Bone marrow (tissue), 2 donors: ENCODE measurements around the gene TMED7.

Experiments used
- DNase-seq, 2 donors: peaks; one replicate each; lab custom pipeline; 2025; lab: John Stamatoyannopoulos, UW

Gene TMED7

DNA sequence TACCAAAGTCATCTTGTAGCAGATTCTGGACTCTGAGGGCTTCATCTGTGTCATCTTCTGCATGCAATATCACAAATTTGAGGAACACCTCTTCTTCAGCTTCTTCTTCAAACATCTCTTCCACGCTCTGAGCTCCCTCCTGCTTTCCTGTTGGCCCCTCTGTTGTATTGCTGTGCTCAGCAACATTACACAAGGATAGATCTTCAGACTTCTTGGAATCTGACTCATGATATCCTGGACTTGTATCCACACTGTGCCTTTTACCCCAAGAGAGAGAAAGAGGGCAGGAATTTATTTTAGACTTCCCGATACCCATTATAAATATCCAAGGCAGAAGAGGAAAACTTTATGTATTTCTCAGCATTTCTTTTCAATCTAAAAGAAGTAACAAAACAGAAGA is 44.9 kb downstream of the TMED7 start:
- DNase-seq = no peak

DNA sequence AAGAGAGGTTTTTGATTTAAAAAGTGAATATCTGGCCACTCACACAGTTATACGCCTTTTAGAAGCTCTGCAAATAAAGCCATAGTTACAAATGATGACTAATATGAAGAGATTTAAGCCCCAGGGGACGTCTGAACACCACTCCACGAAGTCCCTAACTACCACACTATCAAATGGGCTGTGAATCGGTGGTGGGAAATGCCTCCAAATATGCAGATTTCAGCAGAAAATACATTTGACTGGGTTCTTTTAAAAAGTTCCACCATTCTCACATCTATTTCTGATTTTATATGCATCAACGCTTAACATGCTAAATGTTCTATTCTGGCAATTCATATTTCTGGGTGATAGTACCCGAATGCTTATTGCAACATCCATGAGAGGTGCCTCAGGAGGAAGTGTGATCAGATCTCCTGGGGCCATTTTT is 46.1 kb downstream of the TMED7 start:
- no peak for DNase-seq

DNA sequence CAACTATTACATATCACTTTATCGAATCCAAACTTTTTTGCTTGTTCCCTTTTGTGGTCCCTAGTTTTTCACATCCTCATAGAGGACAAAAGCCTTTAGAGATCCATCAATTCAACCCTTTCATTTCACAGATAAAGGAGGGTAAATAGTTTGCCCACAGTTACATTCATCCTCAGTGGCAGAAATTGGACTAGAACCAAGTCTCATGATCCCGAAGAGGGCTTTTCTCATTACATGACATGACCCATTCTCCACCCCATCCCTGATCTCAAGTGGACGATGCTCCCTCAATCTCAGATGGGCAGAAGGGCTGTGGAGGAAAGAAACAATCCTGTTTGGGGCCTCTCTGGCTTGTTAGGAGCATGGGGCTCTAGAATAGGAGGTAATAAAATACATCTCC is 46.6 kb downstream of the TMED7 start:
- no peak for DNase-seq

DNA sequence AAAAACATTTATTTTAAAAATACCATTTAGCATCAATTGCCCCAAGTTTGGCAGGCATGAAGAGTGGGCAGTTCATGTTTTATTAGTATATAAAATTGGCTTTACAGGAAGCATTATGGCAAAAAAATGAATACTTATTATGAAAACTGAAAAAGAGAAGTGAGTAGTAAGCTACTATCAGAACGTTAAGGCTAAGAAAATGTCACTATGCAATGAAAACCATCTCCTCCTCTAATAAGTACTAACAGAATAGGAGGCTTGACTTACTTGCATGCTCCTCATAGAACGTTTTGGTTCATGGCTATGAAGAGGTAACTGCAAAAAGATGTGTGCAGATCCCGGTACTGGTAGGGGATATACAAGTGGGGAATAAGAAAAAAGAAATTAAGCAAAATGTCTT is 47.2 kb downstream of the TMED7 start:
- DNase-seq = no peak

DNA sequence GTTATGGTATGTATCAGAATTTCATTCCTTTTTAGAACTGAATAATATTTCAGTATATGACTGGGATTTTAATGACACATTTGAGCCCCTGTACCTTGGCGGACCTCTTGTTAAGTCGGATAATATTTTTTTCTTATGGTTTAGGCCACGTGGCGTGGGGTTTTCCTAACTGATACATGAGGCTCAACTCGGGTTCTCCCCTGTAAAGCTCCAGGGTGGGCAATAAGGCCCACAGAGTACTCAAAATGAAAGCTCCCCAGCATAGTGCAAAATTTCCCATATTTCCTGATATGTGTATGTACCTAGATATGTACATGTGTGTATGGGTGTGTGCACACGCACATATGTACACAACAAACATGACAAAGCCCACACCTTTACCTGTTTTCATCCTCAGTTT is 48.1 kb downstream of the TMED7 start:
- DNase-seq = no peak

DNA sequence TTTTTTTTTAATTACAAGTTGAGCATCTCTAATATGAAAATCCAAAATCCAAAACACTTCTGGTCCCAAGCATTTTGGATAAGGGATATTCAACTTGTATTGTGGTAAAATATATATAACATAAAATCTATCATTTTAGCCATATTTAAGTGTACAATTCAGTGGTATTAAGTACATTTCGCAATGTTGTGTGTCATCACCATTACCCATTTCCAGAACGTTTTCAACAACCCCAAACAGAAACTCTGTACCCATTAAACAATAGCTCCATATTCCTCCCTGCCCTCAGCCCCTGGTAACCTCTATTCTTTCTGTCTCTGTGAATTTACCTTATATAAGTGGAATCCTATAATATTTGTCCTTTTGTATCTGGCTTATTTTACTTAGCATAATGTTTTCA is 48.5 kb downstream of the TMED7 start:
- no peak for DNase-seq

DNA sequence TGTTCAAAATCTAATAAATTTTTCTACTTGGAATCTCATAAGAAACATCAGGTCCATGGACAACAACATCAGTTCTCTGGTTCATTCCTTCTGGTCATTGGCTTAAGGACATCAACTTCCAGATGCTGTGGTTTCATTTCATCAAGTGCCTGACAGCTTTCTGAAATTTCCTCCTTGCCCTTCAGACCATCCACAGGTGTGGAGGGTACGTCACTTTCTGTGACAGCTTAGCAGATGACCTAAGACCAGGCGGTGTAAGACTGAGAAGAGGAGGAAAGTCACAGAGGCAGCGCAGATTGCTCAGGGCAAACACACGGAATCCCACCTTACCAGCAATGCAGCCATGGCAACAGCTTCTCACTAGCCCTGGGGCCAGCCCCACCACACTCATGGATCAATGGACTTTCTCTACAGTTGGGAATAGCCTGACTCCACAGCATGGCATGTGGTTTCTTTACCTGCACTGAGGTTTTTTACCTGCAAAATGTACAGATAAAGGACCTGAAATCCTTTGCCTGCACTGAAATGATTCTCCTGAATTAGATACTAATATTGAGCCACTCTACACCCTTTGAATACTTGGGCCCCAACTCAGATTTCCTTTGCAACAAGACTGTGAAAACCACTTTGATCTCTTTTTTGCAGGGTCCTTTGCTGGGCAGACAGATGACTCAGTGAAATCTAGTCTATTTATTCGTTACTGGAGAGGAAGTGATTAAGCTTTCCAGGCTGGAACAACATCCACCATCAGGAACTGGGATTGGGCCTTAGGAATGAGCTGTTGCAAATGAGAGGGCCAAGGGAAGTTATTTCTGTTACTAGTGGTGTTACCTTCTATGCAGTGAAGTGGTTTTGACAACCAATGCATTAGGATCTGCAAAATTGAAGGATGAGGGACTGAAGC is 50.4 kb downstream of the TMED7 start:
- DNase-seq = no peak

DNA sequence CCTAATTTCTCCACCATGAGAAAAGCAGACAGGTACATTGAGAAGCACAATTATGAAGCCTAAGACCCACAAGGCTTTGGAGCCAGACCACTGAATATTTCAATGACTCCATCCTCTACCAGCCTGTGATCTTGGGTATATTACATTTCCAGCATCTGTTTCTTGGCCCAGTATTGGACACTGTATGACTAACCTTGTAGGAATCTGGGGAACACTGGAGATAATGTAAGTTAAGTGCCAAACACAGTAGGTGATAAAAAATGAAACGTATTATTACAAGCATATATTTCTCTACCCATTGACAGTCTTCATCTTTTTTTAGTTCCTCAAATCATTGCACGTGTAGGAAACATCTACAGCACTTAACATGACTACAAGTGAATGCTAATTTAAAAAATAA is 52.7 kb downstream of the TMED7 start:
- no peak for DNase-seq

DNA sequence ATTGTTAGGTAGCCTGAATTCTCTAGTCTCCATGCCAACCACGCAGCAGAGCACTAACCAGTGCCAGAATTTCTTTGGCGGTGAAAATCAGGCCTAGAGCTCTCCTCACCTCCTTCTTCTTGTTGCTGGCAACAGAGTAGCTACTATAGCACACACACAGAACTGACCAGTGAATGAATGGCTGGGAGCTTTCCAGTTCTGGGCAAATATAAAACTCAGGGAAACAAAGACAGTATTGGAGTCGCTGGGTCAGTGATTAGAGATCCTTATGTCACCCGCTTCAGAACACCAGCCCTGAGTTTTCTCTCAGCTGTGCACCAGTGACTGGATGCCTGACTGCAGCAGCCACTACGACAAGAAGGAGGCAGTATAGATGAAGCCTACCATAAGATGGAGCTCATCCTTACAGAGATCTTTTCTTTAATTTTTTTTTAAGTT is 54.4 kb downstream of the TMED7 start:
- DNase-seq = no peak

DNA sequence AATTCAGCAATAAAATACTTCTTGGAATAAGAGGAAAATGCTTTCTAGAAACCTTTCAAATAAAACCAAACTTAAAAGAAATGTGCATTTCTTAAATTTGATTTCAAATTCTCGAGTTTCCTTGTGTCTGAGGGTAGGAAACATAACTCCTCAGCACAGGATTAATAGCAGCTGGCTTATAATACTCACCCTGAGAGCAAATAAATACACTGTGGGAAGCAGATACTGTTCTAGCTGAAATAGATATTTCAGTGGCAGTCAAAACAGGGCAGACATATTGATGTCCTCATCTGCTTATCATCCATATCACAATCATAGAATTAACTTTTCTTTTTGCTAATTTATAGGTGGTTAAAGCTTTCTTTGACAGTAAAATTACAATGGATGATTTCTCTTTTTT is 57.2 kb downstream of the TMED7 start:
- DNase-seq = no peak

DNA sequence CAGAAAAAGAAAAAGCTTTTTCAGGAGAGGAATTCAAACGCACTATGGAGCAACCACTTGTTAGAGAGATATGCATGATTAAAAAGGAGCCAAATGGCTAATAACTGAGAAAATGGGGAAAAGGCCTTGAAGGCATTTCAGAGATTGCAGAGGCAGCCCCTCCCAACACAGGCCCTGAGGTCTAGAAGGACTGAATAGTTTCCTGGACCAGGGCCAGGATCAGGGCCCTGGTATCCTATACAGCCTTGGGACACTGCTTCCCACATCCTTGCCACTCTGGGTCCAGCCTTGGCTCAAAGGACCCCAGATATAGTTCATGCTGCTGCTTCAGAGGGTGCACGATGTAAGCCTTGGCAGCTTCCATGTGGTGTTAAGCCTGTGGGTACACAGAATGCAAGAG is 60.6 kb downstream of the TMED7 start:
- DNase-seq = no peak
